Smooth muscle cell (in vitro differentiated cells): ENCODE measurements around the gene PACS1. TPM values are rescaled to one million over a fixed set of nuclear protein-coding genes. Genes with fewer than 3 reads are reported as not detected.

Experiments used
- DNase-seq: peaks from one replicate; lab custom pipeline; 2025; ENCODE audit not compliant: unreplicated experiment; lab: John Stamatoyannopoulos, UW
- H2AFZ ChIP-seq: fragments of 200-600 bp; sonication (generic); 2 replicates; pipeline ENCODE4 v1.6.0; 2016; ENCODE audit warnings: antibody characterized with exemption, low read depth, mild to moderate bottlenecking
- H3F3A ChIP-seq: fragments of 200-600 bp; sonication (generic); 2 replicates; pipeline ENCODE4 v1.6.0; 2017; ENCODE audit warnings: antibody characterized with exemption, low read depth
- H3K27ac ChIP-seq: fragments of 200-600 bp; sonication (generic); 2 replicates; pipeline ENCODE4 v1.5.1; 2016; ENCODE audit warnings: low read depth, mild to moderate bottlenecking
- H3K27me3 ChIP-seq: fragments of 200-600 bp; sonication (generic); 2 replicates; pipeline ENCODE4 v1.6.1; 2016; ENCODE audit warnings: low read depth, mild to moderate bottlenecking
- H3K36me3 ChIP-seq: fragments of 200-600 bp; sonication (generic); 2 replicates; pipeline ENCODE4 v1.5.1; 2016; ENCODE audit warnings: low read depth
- H3K4me1 ChIP-seq: fragments of 200-600 bp; sonication (generic); 2 replicates; pipeline ENCODE4 v1.5.1; 2016; ENCODE audit warnings: low read depth
- H3K4me2 ChIP-seq: fragments of 200-600 bp; sonication (generic); 2 replicates; pipeline ENCODE4 v1.6.0; 2016; ENCODE audit warnings: mild to moderate bottlenecking
- H3K4me3 ChIP-seq: fragments of 200-600 bp; sonication (generic); 2 replicates; pipeline ENCODE4 v1.5.1; 2016; ENCODE audit warnings: mild to moderate bottlenecking
- H3K79me2 ChIP-seq: fragments of 200-600 bp; sonication (generic); 2 replicates; pipeline ENCODE4 v1.6.0; 2016; ENCODE audit warnings: low read depth, mild to moderate bottlenecking
- H3K9ac ChIP-seq: fragments of 200-600 bp; sonication (generic); 2 replicates; pipeline ENCODE4 v1.6.0; 2016; ENCODE audit warnings: low read depth
- H3K9me3 ChIP-seq: fragments of 200-600 bp; sonication (generic); replicated peaks from 2 replicates; pipeline ENCODE4 v1.5.1; 2016; ENCODE audit warnings: low read depth
- H4K20me1 ChIP-seq: fragments of 200-600 bp; sonication (generic); 2 replicates; pipeline ENCODE4 v1.6.0; 2016; ENCODE audit warnings: low read depth
- CTCF ChIP-seq: fragments of 200-600 bp; sonication (generic); IDR thresholded peaks from 2 replicates; pipeline ENCODE4 v1.5.1; 2017; ENCODE audit warnings: borderline replicate concordance, mild to moderate bottlenecking, antibody characterized with exemption; ENCODE audit not compliant: insufficient read depth, poor library complexity, severe bottlenecking
- WGBS: methylation state at CpG from one replicate; pipeline ENCODE4 v1.1.7; 2016; ENCODE audit warnings: low lambda C conversion rate; 5-methylcytosine and 5-hydroxymethylcytosine counted together
- polyA plus RNA-seq: library from polyadenylated mRNA; unstranded; fragments of >200 nt; fragmentation: Nextera tagmentation; extraction: Ambion mirVana; gene quantifications from 2 replicates; pipeline ENCODE4 v1.2.1, GENCODE V29; 2016
- total RNA-seq: library from RNA; depleted of rRNA; stranded (reverse); fragments of >200 nt; gene quantifications from 2 replicates; pipeline ENCODE4 v1.2.3, GENCODE V29; 2014

Gene PACS1
- total and polyA plus RNA-seq, 2 experiments from 2014 or later = 87.6 to 140 TPM

- Histone ChIP-seq H3K36me3 (peaks cover 21% of the 10 kb centered on the region), H3K4me3 (no peak overlapping the region), H3K79me2 (no peaks in the 10 kb centered on the region), H4K20me1 (peaks cover 20% of the 10 kb centered on the region), H3K4me1 (no peaks in the 10 kb centered on the region), H3K27me3 (no peaks in the 10 kb centered on the region), H3K9ac (no peak overlapping the region), H3K4me2 (no peak overlapping the region), H3F3A (no peaks in the 10 kb centered on the region), H3K9me3 (no peaks in the 10 kb centered on the region), H3K27ac (no peak overlapping the region), H2AFZ (no peak overlapping the region)
- no peak for TF ChIP-seq CTCF
- no peak for DNase-seq
Measured at GRCh38 chr11:66226101-66226500, 156.0 kb downstream of the PACS1 start.

- Histone ChIP-seq H3K9me3 (no peaks in the 10 kb centered on the region), H3K36me3 (peaks cover 22% of the 10 kb centered on the region), H3F3A (no peaks in the 10 kb centered on the region), H3K4me3 (no peak overlapping the region), H3K27me3 (no peaks in the 10 kb centered on the region), H3K27ac (no peak overlapping the region), H2AFZ (no peak overlapping the region), H3K4me1 (no peaks in the 10 kb centered on the region), H3K4me2 (no peak overlapping the region), H3K9ac (no peak overlapping the region), H4K20me1 (peaks cover 10% of the 10 kb centered on the region), H3K79me2 (no peaks in the 10 kb centered on the region)
- no peak for TF ChIP-seq CTCF
- 93% methylated on average over 5 of the region's 5 CpGs for WGBS
- no peak for DNase-seq
Measured at GRCh38 chr11:66227700-66228099, 157.6 kb downstream of the PACS1 start.

- H3K9ac ChIP-seq = no peak overlapping the region
- H3K9me3 ChIP-seq = no peaks in the 10 kb centered on the region
- no peaks in the 10 kb centered on the region for H3K27me3 ChIP-seq
- peaks cover 10% of the 10 kb centered on the region for H4K20me1 ChIP-seq
- no peaks in the 10 kb centered on the region for H3K4me1 ChIP-seq
- no peak overlapping the region for H3K4me2 ChIP-seq
- H3F3A ChIP-seq = no peaks in the 10 kb centered on the region
- no peak overlapping the region for H2AFZ ChIP-seq
- no peak overlapping the region for H3K4me3 ChIP-seq
- 76% methylated on average over 6 of the region's 6 CpGs for WGBS
- H3K36me3 ChIP-seq = peaks cover 27% of the 10 kb centered on the region
- H3K79me2 ChIP-seq = no peaks in the 10 kb centered on the region
- no peak for TF ChIP-seq CTCF
- H3K27ac ChIP-seq = no peak overlapping the region
- DNase-seq = no peak
Measured at GRCh38 chr11:66228521-66228920, 158.4 kb downstream of the PACS1 start.

- no peaks in the 10 kb centered on the region for H3K4me1 ChIP-seq
- H3K4me3 ChIP-seq = no peak overlapping the region
- H3F3A ChIP-seq = no peaks in the 10 kb centered on the region
- H3K4me2 ChIP-seq = no peak overlapping the region
- WGBS = 87% methylated on average over 6 of the region's 6 CpGs
- no peak overlapping the region for H2AFZ ChIP-seq
- TF ChIP-seq CTCF = no peak
- DNase-seq = no peak
- H3K36me3 ChIP-seq = peaks cover 15% of the 10 kb centered on the region
- H4K20me1 ChIP-seq = peaks cover 7% of the 10 kb centered on the region
- no peak overlapping the region for H3K9ac ChIP-seq
- no peaks in the 10 kb centered on the region for H3K79me2 ChIP-seq
- no peaks in the 10 kb centered on the region for H3K9me3 ChIP-seq
- H3K27me3 ChIP-seq = no peaks in the 10 kb centered on the region
- no peak overlapping the region for H3K27ac ChIP-seq
Measured at GRCh38 chr11:66230156-66230555, 160.1 kb downstream of the PACS1 start.
